ENCODE data around the gene DLD.

- TF ChIP-seq CTCF (conservative IDR thresholded peaks at IDR 0.05; ENCODE audit: low read length) (no peak), EZH2phosphoT487 (IDR thresholded peaks at IDR 0.05; ENCODE audit: borderline replicate concordance, low read depth, low read length) (no peak)
These were observed 52.0 kb downstream of the DLD start for GRCh38 chr7:107943018-107943417.
